SK-N-SH (cell line): ENCODE data around the gene TRPM1. TPM values are rescaled to one million over a fixed set of nuclear protein-coding genes. Genes with fewer than 3 reads are reported as not detected.

Experiments used
- CTCF ChIA-PET: fragments of 300-600, 350-600 bp; formaldehyde crosslinking; extraction: SDS; loops from one replicate; lab custom pipeline; 2021; lab: Yijun Ruan, JAX
- POLR2A ChIA-PET: fragments of 350-600 bp; sonication (Branson Sonifier 250); formaldehyde crosslinking; extraction: SDS; loops from one replicate; lab custom pipeline; 2020; ENCODE audit warnings: antibody characterized with exemption, inconsistent platforms; lab: Yijun Ruan, JAX
- DNase-seq: peaks from one replicate; pipeline ENCODE4 v3.0.0; 2012
- H2AFZ ChIP-seq: fragments of 200-600 bp; sonication (generic); 2 replicates; pipeline ENCODE4 v1.8.1; 2016; ENCODE audit warnings: antibody characterized with exemption, mild to moderate bottlenecking, low read depth
- H3F3A ChIP-seq: fragments of 200-600 bp; sonication (generic); replicated peaks from 2 replicates; pipeline ENCODE3; 2016; ENCODE audit warnings: antibody characterized with exemption, mild to moderate bottlenecking; ENCODE audit not compliant: insufficient read depth
- H3K27ac ChIP-seq, 2 experiments: fragments of 200-500 bp in 1 of 2; fragments of 200-600 bp in 1 of 2; sonication (Bioruptor generic) in 1 of 2; sonication (generic), shearing (Covaris generic) in 1 of 2; 2 replicates each; pipeline versions ENCODE4 v1.5.1 to v1.6.1; 2014 to 2016; ENCODE audit warnings: low read depth in 2 of 2, inconsistent platforms in 1 of 2, low read length in 1 of 2, mild to moderate bottlenecking in 1 of 2, mixed read lengths in 1 of 2
- H3K27me3 ChIP-seq: fragments of 200-600 bp; sonication (generic), shearing (Covaris generic); 2 replicates; pipeline ENCODE4 v1.6.1; 2016; ENCODE audit warnings: mixed run types; ENCODE audit not compliant: insufficient read depth
- H3K36me3 ChIP-seq, 2 experiments: fragments of 200-500 bp in 1 of 2; fragments of 200-600 bp in 1 of 2; sonication (Bioruptor generic) in 1 of 2; sonication (generic) in 1 of 2; replicated peaks in 1 of 2; 2 replicates each; pipeline versions ENCODE3 to v1.5.1; 2014 to 2016; ENCODE audit warnings: low read length in 1 of 2, mild to moderate bottlenecking in 1 of 2; ENCODE audit not compliant: insufficient read depth in 2 of 2, control insufficient read depth in 1 of 2
- H3K4me1 ChIP-seq, 2 experiments: fragments of 200-500 bp in 1 of 2; fragments of 200-600 bp in 1 of 2; sonication (Bioruptor generic) in 1 of 2; sonication (generic), shearing (Covaris generic) in 1 of 2; 2 replicates each; pipeline versions ENCODE4 v1.5.1 to v1.6.1; 2014 to 2016; ENCODE audit warnings: low read depth in 1 of 2, low read length in 1 of 2, mixed run types in 1 of 2; ENCODE audit not compliant: insufficient read depth in 2 of 2, control insufficient read depth in 1 of 2
- H3K4me2 ChIP-seq: fragments of 200-600 bp; sonication (generic), shearing (Covaris generic); 2 replicates; pipeline ENCODE4 v1.6.1; 2017; ENCODE audit warnings: mixed run types
- H3K4me3 ChIP-seq, 2 experiments: fragments of 200-500 bp in 1 of 2; fragments of 200-600 bp in 1 of 2; sonication (Bioruptor generic) in 1 of 2; sonication (generic), shearing (Covaris generic) in 1 of 2; 2 replicates each; pipeline versions ENCODE4 v1.5.1 to v1.8.1; 2014 to 2016; ENCODE audit warnings: low read depth in 2 of 2, inconsistent platforms in 1 of 2, low read length in 1 of 2, mild to moderate bottlenecking in 1 of 2, mixed read lengths in 1 of 2, moderate library complexity in 1 of 2
- H3K79me2 ChIP-seq: fragments of 200-600 bp; sonication (generic); 2 replicates; pipeline ENCODE4 v1.8.1; 2017; ENCODE audit warnings: mild to moderate bottlenecking; ENCODE audit not compliant: insufficient read depth
- H3K9ac ChIP-seq: fragments of 200-600 bp; sonication (generic); 2 replicates; pipeline ENCODE4 v1.6.1; 2017; ENCODE audit warnings: mixed run types
- H3K9me2 ChIP-seq: fragments of 200-600 bp; sonication (generic); 2 replicates; pipeline ENCODE4 v1.6.1; 2017; ENCODE audit warnings: mixed run types
- H3K9me3 ChIP-seq: fragments of 200-600 bp; sonication (generic); 2 replicates; pipeline ENCODE4 v1.6.1; 2017; ENCODE audit warnings: mixed run types, mild to moderate bottlenecking, moderate library complexity
- H4K20me1 ChIP-seq: fragments of 200-600 bp; sonication (generic); 2 replicates; pipeline ENCODE4 v1.6.1; 2017; ENCODE audit warnings: mild to moderate bottlenecking, mixed run types; ENCODE audit not compliant: insufficient read depth
- CHD2 ChIP-seq: fragments of 150-350 bp; IDR thresholded peaks from 2 replicates; pipeline ENCODE4 v1.6.1; 2018; ENCODE audit warnings: low read length; ENCODE audit not compliant: partially characterized antibody
- EP300 ChIP-seq, 2 experiments: IDR thresholded peaks; 2 replicates each; pipeline versions ENCODE4 v1.4.0 to v1.6.1; 2012; ENCODE audit warnings: borderline replicate concordance in 1 of 2, low read depth in 1 of 2, low read length in 1 of 2
- EZH2phosphoT487 ChIP-seq: fragments of 200-600 bp; sonication (generic); IDR thresholded peaks from 2 replicates; pipeline ENCODE4 v1.6.1; 2017; ENCODE audit warnings: low read depth, mixed run types, mild to moderate bottlenecking, antibody characterized with exemption, moderate library complexity, borderline replicate concordance
- FOSL2 ChIP-seq: IDR thresholded peaks from 2 replicates; pipeline ENCODE4 v1.4.0; 2012; ENCODE audit warnings: low read depth, mild to moderate bottlenecking, moderate library complexity, borderline replicate concordance
- FOXM1 ChIP-seq: IDR thresholded peaks from 2 replicates; pipeline ENCODE4 v1.4.0; 2012; ENCODE audit warnings: low read depth, mild to moderate bottlenecking
- GABPA ChIP-seq: IDR thresholded peaks from 2 replicates; pipeline ENCODE4 v1.4.0; 2012; ENCODE audit warnings: low read depth, mild to moderate bottlenecking
- GATA2 ChIP-seq: sonication (generic); formaldehyde crosslinking; IDR thresholded peaks from 2 replicates; pipeline ENCODE4 v1.5.0; 2020; ENCODE audit warnings: mild to moderate bottlenecking, missing genetic modification reagents
- IRF3 ChIP-seq: fragments of 150-350 bp; IDR thresholded peaks from 2 replicates; pipeline ENCODE4 v1.6.1; 2016; ENCODE audit warnings: mild to moderate bottlenecking, low read depth, low read length
- JUND ChIP-seq: IDR thresholded peaks from 2 replicates; pipeline ENCODE4 v1.4.0; 2012
- MAX ChIP-seq: IDR thresholded peaks from 2 replicates; pipeline ENCODE4 v1.4.0; 2012; ENCODE audit warnings: low read depth
- MEF2A ChIP-seq: IDR thresholded peaks from 2 replicates; pipeline ENCODE4 v1.4.0; 2012; ENCODE audit warnings: low read depth, borderline replicate concordance
- NFIC ChIP-seq: IDR thresholded peaks from 2 replicates; pipeline ENCODE4 v1.4.0; 2012; ENCODE audit warnings: borderline replicate concordance
- NRF1 ChIP-seq: IDR thresholded peaks from 2 replicates; pipeline ENCODE4 v1.6.1; 2012; ENCODE audit warnings: low read depth, mild to moderate bottlenecking, low read length
- RCOR1 ChIP-seq: fragments of 150-350 bp; IDR thresholded peaks from 2 replicates; pipeline ENCODE4 v1.6.1; 2017; ENCODE audit warnings: antibody characterized with exemption, low read length
- REST ChIP-seq: IDR thresholded peaks from 2 replicates; pipeline ENCODE4 v1.6.1; 2012; ENCODE audit warnings: mild to moderate bottlenecking, low read depth, low read length, moderate library complexity
- RFX5 ChIP-seq: IDR thresholded peaks from 2 replicates; pipeline ENCODE4 v1.6.1; 2012; ENCODE audit warnings: mild to moderate bottlenecking, improper control_type of control experiment, low read length
- SMC3 ChIP-seq: IDR thresholded peaks from 2 replicates; pipeline ENCODE4 v1.6.1; 2012; ENCODE audit warnings: low read depth, low read length, improper control_type of control experiment
- TCF12 ChIP-seq: IDR thresholded peaks from 2 replicates; pipeline ENCODE4 v1.4.0; 2012
- TEAD4 ChIP-seq: IDR thresholded peaks from 2 replicates; pipeline ENCODE4 v1.4.0; 2012; ENCODE audit warnings: mild to moderate bottlenecking, borderline replicate concordance; ENCODE audit not compliant: insufficient read depth
- USF1 ChIP-seq: IDR thresholded peaks from 2 replicates; pipeline ENCODE4 v1.4.0; 2012; ENCODE audit warnings: low read depth, borderline replicate concordance
- YY1 ChIP-seq: IDR thresholded peaks from 2 replicates; pipeline ENCODE4 v1.4.0; 2012; ENCODE audit warnings: low read depth, mild to moderate bottlenecking
- WGBS: methylation state at CpG from one replicate; pipeline ENCODE4 v1.1.6; 2017; ENCODE audit warnings: low lambda C conversion rate; 5-methylcytosine and 5-hydroxymethylcytosine counted together
- polyA plus RNA-seq, 3 experiments: library from polyadenylated mRNA; depleted of rRNA; stranded (reverse); fragments of >200 nt; gene quantifications; 2 replicates each; pipeline ENCODE4 v1.2.3, GENCODE V29; 2012

TRPM1 gene
- not detected in 2 replicates for polyA plus RNA-seq (2012; rRNA removed)
- polyA plus RNA-seq (2012; cell fraction: cytosol; rRNA removed) = 0.10 TPM in 1 of 2 replicates, not detected in the other
- polyA plus RNA-seq (2012; cell fraction: nucleus; rRNA removed) = 0.12 TPM in 1 of 2 replicates, not detected in the other

- peaks cover 14 to 20% of the 10 kb centered on the region in 2 experiments; a peak in 1 of 4 replicates for H3K4me1 ChIP-seq
- H3F3A ChIP-seq = peaks cover 12% of the 10 kb centered on the region
- no peaks in the 10 kb centered on the region for H3K79me2 ChIP-seq
- no peaks in the 10 kb centered on the region for H3K36me3 ChIP-seq
- no peaks in the 10 kb centered on the region for H3K9me3 ChIP-seq
- DNase-seq = no peak
- H4K20me1 ChIP-seq = no peaks in the 10 kb centered on the region
- no peak within 1 kb of the TSS for H3K4me2 ChIP-seq
- WGBS = 77% methylated on average over 4 of the region's 5 CpGs
- TF ChIP-seq NRF1 (no peak), GATA2 (no peak), SMC3 (no peak), FOSL2 (no peak), IRF3 (no peak), NFIC (no peak), RCOR1 (no peak), CHD2 (no peak), EZH2phosphoT487 (no peak), GABPA (no peak), MAX (no peak), TEAD4 (no peak)
- CTCF ChIA-PET = interaction anchor here (1.1 to 7.0 kb wide), 2 partner anchors 27 to 470 kb away, joined by 3 to 38 read pairs; no protein-coding TSS in a partner anchor
- no peak within 1 kb of the TSS for H3K9ac ChIP-seq
- POLR2A ChIA-PET = interaction anchor here (1.3 kb wide), 1 partner anchor 28 kb away, joined by 3 read pairs; no protein-coding TSS in a partner anchor
- H3K27ac ChIP-seq = no peak within 1 kb of the TSS
- H3K27me3 ChIP-seq = no peaks in the 10 kb centered on the region
- no peak within 1 kb of the TSS for H3K4me3 ChIP-seq
- no peak within 1 kb of the TSS for H2AFZ ChIP-seq
- no peaks in the 10 kb centered on the region for H3K9me2 ChIP-seq
These were observed at the start of gene TRPM1 for GRCh38 chr15:31101262-31102038. Gene TRPM1, minus strand, starts transcription at chr15:31101725. Its CDS starts 20,370 bp downstream, at chr15:31081355.

- Histone ChIP-seq H3K27ac (no peak overlapping the region), H3K4me2 (no peak overlapping the region), H3K9me2 (no peaks in the 10 kb centered on the region), H3K9me3 (no peaks in the 10 kb centered on the region), H3K9ac (no peak overlapping the region), H3K79me2 (no peaks in the 10 kb centered on the region), H4K20me1 (no peaks in the 10 kb centered on the region), H2AFZ (no peak overlapping the region), H3K4me1 (peaks cover 0 to 5% of the 10 kb centered on the region in 2 experiments; a peak in 1 of 4 replicates), H3K27me3 (no peaks in the 10 kb centered on the region; the same call in 1 of the 2 replicates), H3F3A (no peaks in the 10 kb centered on the region), H3K36me3 (no peaks in the 10 kb centered on the region), H3K4me3 (no peak overlapping the region)
- DNase-seq = no peak
- WGBS = 71% methylated on average over 7 of the region's 9 CpGs
- CTCF ChIA-PET = interaction anchor here (1.0 kb wide), 1 partner anchor 32 kb away, joined by 3 read pairs; no protein-coding TSS in a partner anchor
- POLR2A ChIA-PET = no interaction called here
- TF ChIP-seq NFIC (no peak), MEF2A (no peak), FOSL2 (no peak), TEAD4 (no peak), GATA2 (no peak), USF1 (no peak), RCOR1 (no peak), JUND (no peak), TCF12 (no peak), GABPA (no peak), EZH2phosphoT487 (no peak), FOXM1 (no peak), EP300 (IDR thresholded peaks at IDR 0.05; ENCODE audit: borderline replicate concordance in 1 of 2, low read depth in 1 of 2, low read length in 1 of 2) (no peak), RFX5 (no peak), REST (no peak), YY1 (no peak)
These were observed 49.3 kb upstream of the TRPM1 start for GRCh38 chr15:31150732-31151231.
